GM19099 (cell line): ENCODE data around the gene PHRF1.

Experiments
- POLR2A ChIP-seq: IDR thresholded peaks from 3 replicates; pipeline ENCODE4 v1.6.1; 2011; ENCODE audit warnings: low read depth; ENCODE audit not compliant: insufficient read length; ENCODE audit errors: extremely low read depth

The PHRF1 gene

DNA sequence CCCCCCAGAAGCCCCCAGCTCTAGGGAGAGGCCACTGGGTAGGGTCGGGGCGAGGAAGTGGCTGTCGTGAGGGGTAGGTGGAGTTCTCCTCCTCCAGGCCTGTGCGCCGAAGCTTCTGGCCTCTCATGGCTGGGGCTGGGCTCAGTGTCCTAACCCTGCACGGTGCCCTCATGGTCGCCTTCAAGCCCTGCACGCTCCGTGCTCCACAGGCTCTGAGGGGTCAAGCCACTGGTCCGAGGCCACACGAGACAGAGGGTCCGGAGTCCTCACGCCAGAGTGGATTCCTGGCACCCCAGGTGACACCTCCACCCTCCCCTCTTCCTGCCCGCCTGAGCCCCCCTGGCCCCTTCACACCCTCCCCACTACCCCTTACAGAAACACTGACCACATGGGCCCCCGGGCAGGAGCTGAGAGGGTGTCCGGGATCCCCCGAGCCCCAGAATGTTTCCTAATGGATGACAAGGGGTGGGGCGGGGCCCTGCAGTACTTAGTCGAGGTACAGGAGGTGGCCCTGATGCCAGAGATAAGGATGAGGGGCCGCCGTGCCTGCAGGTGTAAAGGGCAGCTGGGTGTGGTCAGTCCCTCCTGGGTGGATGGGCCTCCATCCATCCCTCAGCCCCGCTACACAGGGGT, 49.5 kb downstream of the PHRF1 start:
- TF ChIP-seq POLR2A, result no peak

DNA sequence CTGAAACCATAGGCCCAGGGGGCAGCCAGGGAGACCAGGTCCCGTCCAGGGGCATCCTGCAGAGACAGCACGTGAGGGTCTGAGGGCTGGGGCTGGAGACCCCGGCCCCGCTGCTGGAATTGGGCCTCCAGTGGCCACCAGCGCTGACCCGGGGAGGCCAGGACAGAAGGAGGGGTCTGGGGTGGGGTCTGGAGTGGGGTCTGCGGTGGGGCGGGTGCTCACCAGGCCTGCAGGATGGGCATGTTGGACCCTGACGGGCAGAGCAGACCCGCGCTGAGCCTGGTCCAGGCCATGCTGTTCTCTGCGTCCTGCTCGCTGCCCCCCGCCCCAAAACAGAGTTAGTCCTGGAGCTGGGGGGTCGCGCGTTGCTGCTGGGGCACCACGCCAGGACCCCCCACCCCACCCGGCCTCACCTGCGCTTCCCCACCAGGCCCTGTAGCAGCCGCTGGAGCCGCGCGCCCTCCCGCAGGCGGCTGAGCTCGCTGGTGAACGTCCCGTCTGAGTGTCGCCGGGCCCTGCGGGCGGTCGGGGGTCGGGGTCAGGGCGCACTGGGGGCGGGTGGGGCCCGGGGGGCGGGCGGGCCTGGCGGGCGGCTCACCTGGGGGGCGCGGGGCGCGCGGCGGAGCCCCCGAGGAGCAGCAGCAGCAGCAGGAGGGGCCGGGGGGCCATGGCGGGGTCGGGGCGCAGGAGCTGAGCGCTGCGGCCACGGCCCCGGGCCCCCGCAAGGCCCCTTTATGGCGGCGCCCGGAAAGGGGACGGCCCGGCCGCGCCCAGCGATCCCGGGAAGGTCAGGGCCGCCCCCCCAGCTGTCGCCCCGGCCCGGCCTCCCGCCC, 50.4 kb downstream of the PHRF1 start, which contains the start of gene SCT:
Gene SCT, minus strand, starts transcription at position 707 of the 833 bp plus-strand sequence. Its CDS starts 38 bp downstream, at position 669.
- TF ChIP-seq POLR2A, result no peak

GRCh38 chr11:627308-627576, 51.0 kb downstream of the PHRF1 start:
- TF ChIP-seq POLR2A, result no peak

DNA sequence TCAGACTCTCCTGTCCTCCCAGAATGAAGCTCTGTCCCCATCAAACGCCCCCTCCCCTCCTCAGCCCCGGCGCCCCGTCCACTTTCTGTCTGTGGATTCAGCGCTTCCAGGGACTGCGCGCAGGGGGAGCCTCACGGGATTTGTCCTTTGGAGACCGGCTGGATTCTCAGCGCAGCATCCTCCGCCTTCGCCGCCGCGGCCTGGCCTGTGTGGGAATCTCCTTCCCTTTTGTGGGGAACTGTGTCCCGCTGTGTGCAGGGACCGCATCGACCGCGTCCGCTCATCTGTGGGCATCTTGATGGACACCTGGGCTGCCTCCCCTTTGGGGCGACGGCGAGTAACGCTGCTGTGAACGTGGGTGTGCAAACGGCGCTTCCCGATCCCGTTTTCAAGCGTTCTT, 51.8 kb downstream of the PHRF1 start:
- no peak for TF ChIP-seq POLR2A

DNA sequence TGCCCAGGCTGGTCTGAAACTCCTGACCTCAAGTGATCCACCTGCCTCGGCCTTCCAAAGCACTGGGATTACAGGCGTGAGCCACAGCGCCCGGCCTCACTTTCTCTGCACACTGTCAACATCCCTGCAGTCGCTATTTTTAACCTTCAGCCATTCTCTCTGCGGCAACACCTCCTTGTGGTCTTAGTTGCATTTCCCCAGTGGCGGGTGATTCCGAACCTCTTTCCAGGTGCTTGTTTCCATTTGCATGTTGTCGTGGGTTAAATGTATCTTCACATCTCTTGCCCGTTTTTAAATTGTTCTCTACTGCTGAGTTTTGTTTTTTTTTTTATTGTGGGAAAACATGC, 52.9 kb downstream of the PHRF1 start:
- no peak for TF ChIP-seq POLR2A

- TF ChIP-seq POLR2A, result no peak
Observed at GRCh38 chr11:630871-631270, 54.6 kb downstream of the PHRF1 start.

GRCh38 chr11:635945-636510, 59.8 kb downstream of the PHRF1 start:
- TF ChIP-seq POLR2A, result no peak

DNA sequence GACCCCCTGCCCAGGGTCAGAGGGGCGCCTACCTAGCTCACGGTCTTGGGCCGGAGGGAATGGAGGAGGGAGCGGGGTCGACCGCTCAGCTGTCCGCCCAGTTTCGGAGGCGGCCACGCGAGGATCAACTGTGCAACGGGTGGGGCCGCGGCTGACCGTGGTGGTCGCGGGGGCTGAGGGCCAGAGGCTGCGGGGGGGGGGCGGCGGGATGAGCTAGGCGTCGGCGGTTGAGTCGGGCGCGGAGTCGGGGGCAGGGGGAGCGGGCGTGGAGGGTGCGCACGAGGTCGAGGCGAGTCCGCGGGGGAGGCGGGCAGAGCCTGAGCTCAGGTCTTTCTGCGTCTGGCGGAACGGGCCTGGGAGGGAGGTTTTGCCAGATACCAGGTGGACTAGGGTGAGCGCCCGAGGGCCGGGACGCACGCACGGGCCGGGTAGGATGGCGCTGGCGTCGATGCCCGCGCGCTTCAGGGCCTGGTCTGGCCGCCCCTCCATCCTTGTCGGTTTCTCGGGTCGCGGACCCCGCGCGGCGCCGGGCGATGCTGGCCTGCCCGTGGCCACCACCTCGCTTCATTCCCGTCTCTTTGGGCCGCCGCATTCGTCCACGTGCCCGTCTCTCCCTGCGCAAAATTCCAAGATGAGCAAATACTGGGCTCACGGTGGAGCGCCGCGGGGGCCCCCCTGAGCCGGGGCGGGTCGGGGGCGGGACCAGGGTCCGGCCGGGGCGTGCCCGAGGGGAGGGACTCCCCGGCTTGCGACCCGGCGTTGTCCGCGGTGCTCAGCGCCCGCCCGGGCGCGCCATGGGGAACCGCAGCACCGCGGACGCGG, 60.5 kb downstream of the PHRF1 start, which contains the start of gene DRD4:
Gene DRD4, plus strand, starts transcription at position 759 of the 822 bp plus-strand sequence. Its CDS starts 36 bp downstream, at position 795.
- TF ChIP-seq POLR2A, result no peak

GRCh38 chr11:637333-637592, 61.0 kb downstream of the PHRF1 start:
- TF ChIP-seq POLR2A, result no peak

DNA sequence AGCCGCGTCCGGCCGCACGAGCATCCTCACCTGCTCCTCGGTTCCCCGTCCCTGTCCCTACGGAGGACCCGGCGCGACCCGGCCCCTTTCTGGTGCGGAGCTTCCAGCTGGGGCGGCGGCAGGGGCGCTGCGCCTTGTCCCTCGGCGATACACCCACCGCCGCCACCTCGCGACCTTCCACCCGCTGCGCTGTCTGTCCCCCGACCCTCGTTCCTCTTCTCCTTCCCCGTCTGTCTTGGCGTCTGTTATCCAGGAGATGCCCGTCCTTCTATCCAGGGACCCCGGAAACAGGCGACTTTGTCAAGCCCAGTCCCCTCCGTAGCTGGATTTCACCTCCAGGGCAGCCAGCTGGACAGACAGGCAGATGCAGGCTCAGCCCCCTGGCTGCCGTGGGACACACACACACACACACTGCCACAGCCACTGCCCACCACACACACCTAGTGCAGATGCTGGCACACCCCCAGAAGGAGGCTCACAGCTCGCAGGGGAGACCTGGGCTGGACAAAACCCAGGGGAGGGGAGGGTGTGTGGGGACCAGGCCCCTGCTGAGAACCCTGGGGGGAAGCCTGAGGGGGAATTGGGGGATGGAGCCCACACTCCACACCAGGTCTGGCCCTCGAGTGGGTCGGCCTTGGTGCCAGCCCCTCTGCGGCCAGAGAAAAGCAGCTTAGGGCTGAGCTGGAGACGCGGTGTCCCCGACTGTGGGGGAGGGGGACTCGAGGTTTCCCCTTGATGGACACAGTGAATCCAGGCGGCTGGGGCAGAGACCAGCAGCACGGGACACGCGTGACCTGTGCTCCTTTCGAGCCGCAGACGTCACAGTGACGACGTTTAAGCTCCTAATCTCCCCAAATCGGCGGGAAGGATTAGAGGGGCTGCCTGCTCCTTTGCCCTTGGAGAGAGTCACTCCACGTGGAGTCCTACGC, 61.6 kb downstream of the PHRF1 start:
- TF ChIP-seq POLR2A, result no peak

GRCh38 chr11:638631-639331, 62.5 kb downstream of the PHRF1 start:
- TF ChIP-seq POLR2A, result no peak

DNA sequence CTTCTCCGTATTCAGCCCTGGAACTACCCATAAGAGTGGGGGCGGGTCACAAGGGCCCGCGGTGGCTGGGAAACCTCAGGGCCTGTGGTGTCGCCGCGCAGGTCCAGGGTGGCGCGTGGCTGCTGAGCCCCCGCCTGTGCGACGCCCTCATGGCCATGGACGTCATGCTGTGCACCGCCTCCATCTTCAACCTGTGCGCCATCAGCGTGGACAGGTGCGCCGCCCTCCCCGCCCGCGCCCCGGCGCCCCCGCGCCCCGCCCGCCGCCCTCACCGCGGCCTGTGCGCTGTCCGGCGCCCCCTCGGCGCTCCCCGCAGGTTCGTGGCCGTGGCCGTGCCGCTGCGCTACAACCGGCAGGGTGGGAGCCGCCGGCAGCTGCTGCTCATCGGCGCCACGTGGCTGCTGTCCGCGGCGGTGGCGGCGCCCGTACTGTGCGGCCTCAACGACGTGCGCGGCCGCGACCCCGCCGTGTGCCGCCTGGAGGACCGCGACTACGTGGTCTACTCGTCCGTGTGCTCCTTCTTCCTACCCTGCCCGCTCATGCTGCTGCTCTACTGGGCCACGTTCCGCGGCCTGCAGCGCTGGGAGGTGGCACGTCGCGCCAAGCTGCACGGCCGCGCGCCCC, 63.2 kb downstream of the PHRF1 start:
- no peak for TF ChIP-seq POLR2A

DNA sequence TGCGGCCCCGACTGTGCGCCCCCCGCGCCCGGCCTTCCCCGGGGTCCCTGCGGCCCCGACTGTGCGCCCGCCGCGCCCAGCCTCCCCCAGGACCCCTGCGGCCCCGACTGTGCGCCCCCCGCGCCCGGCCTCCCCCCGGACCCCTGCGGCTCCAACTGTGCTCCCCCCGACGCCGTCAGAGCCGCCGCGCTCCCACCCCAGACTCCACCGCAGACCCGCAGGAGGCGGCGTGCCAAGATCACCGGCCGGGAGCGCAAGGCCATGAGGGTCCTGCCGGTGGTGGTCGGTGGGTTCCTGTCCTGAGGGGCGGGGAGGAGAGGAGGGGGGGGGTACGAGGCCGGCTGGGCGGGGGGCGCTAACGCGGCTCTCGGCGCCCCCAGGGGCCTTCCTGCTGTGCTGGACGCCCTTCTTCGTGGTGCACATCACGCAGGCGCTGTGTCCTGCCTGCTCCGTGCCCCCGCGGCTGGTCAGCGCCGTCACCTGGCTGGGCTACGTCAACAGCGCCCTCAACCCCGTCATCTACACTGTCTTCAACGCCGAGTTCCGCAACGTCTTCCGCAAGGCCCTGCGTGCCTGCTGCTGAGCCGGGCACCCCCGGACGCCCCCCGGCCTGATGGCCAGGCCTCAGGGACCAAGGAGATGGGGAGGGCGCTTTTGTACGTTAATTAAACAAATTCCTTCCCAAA, 63.9 kb downstream of the PHRF1 start:
- no peak for TF ChIP-seq POLR2A
